AG09309 (cell line): ENCODE results near the gene DLX1.
A peak's percentile ranks its signal among the peaks of the same experiment; 100 is the strongest.

Experiments used
- DNase-seq: peaks from one replicate; pipeline ENCODE4 v3.0.0-alpha.2; 2010; ENCODE audit warnings: low read depth
- H3K4me3 ChIP-seq: 2 replicates; pipeline ENCODE4 v1.5.1; 2011; ENCODE audit warnings: mild to moderate bottlenecking, low read depth, low read length, moderate library complexity; ENCODE audit not compliant: control insufficient read depth
- CTCF ChIP-seq: IDR thresholded peaks from 2 replicates; pipeline ENCODE4 v1.5.1; 2011; ENCODE audit warnings: mild to moderate bottlenecking, low read depth, low read length, inconsistent platforms; ENCODE audit not compliant: insufficient read depth, control insufficient read depth; ENCODE audit errors: missing control alignments

Gene DLX1

GRCh38 chr2:172079416-172079815 is 5.9 kb upstream of the DLX1 start:
- TF ChIP-seq CTCF = no peak
- H3K4me3 ChIP-seq = no peak overlapping the region
- no peak for DNase-seq

GRCh38 chr2:172079838-172080640 is 5.3 kb upstream of the DLX1 start:
- TF ChIP-seq CTCF = no peak
- H3K4me3 ChIP-seq = no peak overlapping the region
- no peak for DNase-seq

- DNase-seq = no peak
- TF ChIP-seq CTCF = no peak
- H3K4me3 ChIP-seq = no peak overlapping the region
Observed at GRCh38 chr2:172080641-172081220, 4.6 kb upstream of the DLX1 start.

- DNase-seq = no peak
- TF ChIP-seq CTCF = no peak
- H3K4me3 ChIP-seq = no peak overlapping the region
Observed at GRCh38 chr2:172081221-172082022, 3.9 kb upstream of the DLX1 start.

- no peak for DNase-seq
- no peak for TF ChIP-seq CTCF
- H3K4me3 ChIP-seq = peak overlapping the region; percentile 38
Observed at GRCh38 chr2:172082105-172082943, 3.0 kb upstream of the DLX1 start.
